MCF 10A (cell line): ENCODE data around the gene VSTM4. TPM values are rescaled to one million over a fixed set of nuclear protein-coding genes. Genes with fewer than 3 reads are reported as not detected.

ENCODE experiments used
- BruUV-seq: library from RNA; stranded (reverse); fragments of 400-500 nt; replicated peaks from 2 replicates; lab custom pipeline; 2021; lab: Mats Ljungman, UMichigan
- CTCF ChIA-PET: fragments of 300-600 bp; sonication (Branson Sonifier 250); formaldehyde crosslinking; extraction: SDS; loops from one replicate; lab custom pipeline; 2021; ENCODE audit warnings: antibody characterized with exemption, inconsistent platforms; lab: Yijun Ruan, JAX
- POLR2A ChIA-PET: fragments of 300-600, 350-650 bp; sonication (Branson Sonifier 250); formaldehyde crosslinking; extraction: SDS; loops from one replicate; lab custom pipeline; 2020; ENCODE audit warnings: antibody characterized with exemption, inconsistent platforms; lab: Yijun Ruan, JAX
- DNase-seq: peaks from one replicate; pipeline ENCODE4 v3.0.0-alpha.2; 2018; ENCODE audit not compliant: unreplicated experiment
- H3K27ac Mint-ChIP-seq: one replicate; pipeline ENCODE4 v1.8.0; 2022; ENCODE audit warnings: mild to moderate bottlenecking, low read depth, mixed read lengths; ENCODE audit not compliant: unreplicated experiment
- H3K27me3 Mint-ChIP-seq: one replicate; pipeline ENCODE4 v1.8.0; 2022; ENCODE audit warnings: mixed read lengths; ENCODE audit not compliant: insufficient read depth, unreplicated experiment
- H3K36me3 Mint-ChIP-seq: one replicate; pipeline ENCODE4 v1.8.0; 2022; ENCODE audit warnings: mild to moderate bottlenecking, moderate library complexity, mixed read lengths; ENCODE audit not compliant: insufficient read depth, unreplicated experiment
- H3K4me1 Mint-ChIP-seq: one replicate; pipeline ENCODE4 v1.8.0; 2022; ENCODE audit warnings: mixed read lengths; ENCODE audit not compliant: insufficient read depth, unreplicated experiment
- H3K4me3 Mint-ChIP-seq: one replicate; pipeline ENCODE4 v1.8.0; 2022; ENCODE audit warnings: mild to moderate bottlenecking, moderate library complexity, mixed read lengths; ENCODE audit not compliant: unreplicated experiment
- H3K9me3 Mint-ChIP-seq: one replicate; pipeline ENCODE4 v1.8.0; 2022; ENCODE audit warnings: mixed read lengths; ENCODE audit not compliant: unreplicated experiment
- CTCF ChIP-seq: fragments of 200-600 bp; IDR thresholded peaks from one replicate; pipeline ENCODE4 v1.8.0; 2022; ENCODE audit warnings: antibody characterized with exemption, mild to moderate bottlenecking; ENCODE audit not compliant: unreplicated experiment
- intact Hi-C: fragments of 100-400 bp; cut with micrococcal nuclease; formaldehyde crosslinking; loops from 2 replicates; pipeline ENCODE4 v1.14.1; 2022
- total RNA-seq: library from RNA; stranded (reverse); gene quantifications from 2 replicates; pipeline ENCODE4 v1.2.3, GENCODE V29; 2022

Gene VSTM4
- total RNA-seq, 1 experiment from 2014 or later: not detected

DNA sequence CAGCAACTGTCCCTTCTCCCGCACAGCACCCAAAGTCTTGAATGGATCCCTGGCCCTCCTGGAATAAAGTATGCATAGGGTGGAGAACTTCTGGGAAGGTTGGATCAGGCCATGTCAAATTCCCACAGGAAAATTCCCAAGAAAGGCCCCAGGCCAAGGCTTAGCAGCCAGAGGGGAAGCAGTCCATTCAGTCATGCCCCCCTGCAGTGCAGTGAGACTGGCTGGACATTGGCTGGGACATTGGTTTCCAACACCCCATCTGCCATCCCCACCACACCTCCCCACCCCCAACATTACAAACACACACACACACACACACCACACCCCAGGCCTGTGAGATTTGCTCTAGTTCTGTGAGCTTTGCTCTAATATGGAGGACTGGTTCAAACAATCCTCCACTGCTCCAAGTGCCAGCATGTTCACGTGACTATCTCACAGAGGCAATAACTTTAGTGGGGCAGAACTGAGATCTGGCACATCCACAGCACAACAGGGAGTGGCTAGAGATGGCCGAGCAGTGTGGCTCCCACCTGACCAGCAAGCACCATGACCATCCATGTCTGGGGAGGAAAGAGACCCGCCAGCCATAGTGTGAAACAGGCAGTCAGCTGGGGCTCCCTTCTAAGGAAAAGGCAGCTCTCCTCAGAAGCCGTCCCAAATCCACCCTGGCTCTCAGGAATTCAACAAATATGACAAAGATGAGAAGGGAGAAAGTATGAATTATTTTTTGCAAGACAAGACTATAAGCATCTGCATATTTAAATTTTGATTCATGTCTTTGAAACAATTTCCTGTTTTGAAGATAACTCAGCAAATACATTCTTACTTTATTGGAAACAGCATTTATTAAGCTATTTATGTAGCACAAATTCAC is 25.2 kb upstream of the VSTM4 start:
- intact Hi-C loops: no loop called here
- no peak for TF ChIP-seq CTCF
- H3K4me3 Mint-ChIP-seq: no peak overlapping the region
- H3K27me3 Mint-ChIP-seq: peaks cover 14% of the 10 kb centered on the region
- no peaks in the 10 kb centered on the region for H3K9me3 Mint-ChIP-seq
- BruUV-seq: no TSS peak
- H3K27ac Mint-ChIP-seq: no peak overlapping the region
- ChIA-PET CTCF (interaction anchor here (1.4 kb wide), 1 partner anchor 482 kb away, joined by 4 read pairs; no protein-coding TSS in a partner anchor), POLR2A (interaction anchor here (0.6 kb wide), 1 partner anchor 483 kb away, joined by 3 read pairs; no protein-coding TSS in a partner anchor)
- no peaks in the 10 kb centered on the region for H3K36me3 Mint-ChIP-seq
- no peaks in the 10 kb centered on the region for H3K4me1 Mint-ChIP-seq
- DNase-seq: peak; percentile 8

DNA sequence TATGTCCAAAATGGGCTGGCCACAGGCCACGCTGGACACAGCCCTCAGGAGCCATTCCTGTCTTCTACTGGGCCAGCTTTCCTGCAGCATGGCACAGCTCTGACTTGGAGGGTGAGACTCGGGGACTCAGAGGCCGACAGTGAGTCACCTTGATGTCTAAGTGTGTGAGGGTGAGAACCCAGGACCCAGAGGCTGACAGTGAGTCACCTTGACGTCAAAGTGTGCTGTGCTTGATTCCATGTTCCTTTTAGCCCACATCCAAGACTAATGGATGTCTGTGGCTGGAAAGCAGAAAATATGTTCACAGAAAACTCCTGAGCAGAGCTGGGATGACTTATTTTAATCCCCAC is 24.5 kb upstream of the VSTM4 start:
- intact Hi-C loops: no loop called here
- CTCF ChIA-PET: interaction anchor here (1.3 kb wide), 1 partner anchor 22 kb away, joined by 6 read pairs; no protein-coding TSS in a partner anchor
- Mint-ChIP-seq H3K4me1 (no peaks in the 10 kb centered on the region), H3K9me3 (no peaks in the 10 kb centered on the region), H3K4me3 (no peak overlapping the region), H3K27ac (no peak overlapping the region), H3K27me3 (peaks cover 17% of the 10 kb centered on the region), H3K36me3 (no peaks in the 10 kb centered on the region)
- no TSS peak for BruUV-seq
- peak; percentile 93 for DNase-seq
- no peak for TF ChIP-seq CTCF
- POLR2A ChIA-PET: interaction anchor here (0.6 to 1.2 kb wide), 2 partner anchors 15 to 484 kb away, joined by 3 read pairs; no protein-coding TSS in a partner anchor

DNA sequence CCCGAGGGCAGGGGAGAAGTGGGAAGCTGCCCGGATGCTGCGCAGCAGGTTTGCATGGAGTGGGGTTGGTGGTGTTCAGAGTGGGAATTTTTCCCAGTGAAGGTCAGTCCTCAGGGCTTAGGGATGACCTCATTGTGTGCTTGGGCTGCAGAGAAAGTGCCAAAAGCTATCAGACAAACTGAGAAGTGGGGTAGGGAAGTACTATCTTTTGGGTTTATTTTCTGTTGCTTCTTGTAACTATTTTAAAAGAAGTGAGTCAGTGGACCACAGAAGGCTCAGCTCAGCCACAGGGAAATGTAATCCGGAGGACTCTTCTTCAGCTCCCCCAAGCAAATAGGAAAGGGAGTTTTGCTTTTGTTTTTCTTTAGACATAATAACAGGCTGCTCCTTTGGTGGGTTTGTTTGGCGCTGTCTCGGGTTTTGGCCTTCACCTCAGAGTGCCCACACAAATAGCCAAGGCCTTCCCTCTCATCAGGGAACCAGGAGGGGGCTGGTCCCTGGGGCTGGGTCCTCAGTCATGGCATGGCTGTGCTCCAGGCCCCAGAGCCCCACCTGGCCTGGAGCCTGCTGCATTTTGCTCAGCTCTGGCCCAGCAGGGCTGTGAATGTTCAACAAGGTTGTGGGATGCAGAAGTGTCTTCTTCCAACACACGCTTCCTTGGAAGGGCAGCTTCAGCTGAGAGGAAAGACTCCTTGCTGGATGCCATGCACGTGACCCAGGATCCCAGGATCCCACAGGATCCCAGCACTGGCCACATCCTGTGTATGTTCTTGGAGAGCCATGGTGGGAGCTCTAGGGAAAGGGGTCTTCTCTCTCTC is 23.9 kb upstream of the VSTM4 start:
- no peaks in the 10 kb centered on the region for H3K9me3 Mint-ChIP-seq
- ChIA-PET POLR2A (interaction anchor here (1.2 kb wide), 1 partner anchor 14 kb away, joined by 3 read pairs; no protein-coding TSS in a partner anchor), CTCF (interaction anchor here (1.3 kb wide), 1 partner anchor 23 kb away, joined by 6 read pairs; no protein-coding TSS in a partner anchor)
- H3K27me3 Mint-ChIP-seq: peaks cover 21% of the 10 kb centered on the region
- intact Hi-C loops: no loop called here
- no peaks in the 10 kb centered on the region for H3K36me3 Mint-ChIP-seq
- H3K4me3 Mint-ChIP-seq: no peak overlapping the region
- TF ChIP-seq CTCF: no peak
- H3K27ac Mint-ChIP-seq: no peak overlapping the region
- H3K4me1 Mint-ChIP-seq: no peaks in the 10 kb centered on the region
- peak; percentile 9 for DNase-seq
- no TSS peak for BruUV-seq
